HFFc6 (cell line): Measurements from ENCODE around the gene FAM184B. TPM values are rescaled to one million over a fixed set of nuclear protein-coding genes. Genes with fewer than 3 reads are reported as not detected.

Experiments used
- DNase-seq: peaks from one replicate; pipeline ENCODE4 v3.0.0-alpha.2; 2018
- H3K27ac Mint-ChIP-seq: 2 replicates; pipeline ENCODE4 v1.8.0; 2020; ENCODE audit warnings: mild to moderate bottlenecking, mixed read lengths
- H3K27me3 Mint-ChIP-seq: 2 replicates; pipeline ENCODE4 v1.8.0; 2021; ENCODE audit warnings: mild to moderate bottlenecking, moderate library complexity, mixed read lengths; ENCODE audit not compliant: insufficient read depth
- H3K36me3 Mint-ChIP-seq: 2 replicates; pipeline ENCODE4 v1.8.0; 2021; ENCODE audit warnings: low read depth, mixed read lengths
- H3K4me1 Mint-ChIP-seq: 2 replicates; pipeline ENCODE4 v1.8.0; 2020; ENCODE audit warnings: low read depth, mixed read lengths
- H3K4me3 Mint-ChIP-seq: 2 replicates; pipeline ENCODE4 v1.8.0; 2020; ENCODE audit warnings: mild to moderate bottlenecking, moderate library complexity, mixed read lengths
- H3K9me3 Mint-ChIP-seq: 2 replicates; pipeline ENCODE4 v1.8.0; 2020; ENCODE audit warnings: mild to moderate bottlenecking, mixed read lengths
- total RNA-seq, 6 experiments: library from RNA; stranded (reverse); fragmentation: NEBNext Ultra II Directional; extraction: Animal tissue kit (Norgen Biotek cat#: 25700); gene quantifications; 2 replicates in 1 of 6; 3 replicates in 5 of 6; pipeline ENCODE4 v1.2.3, GENCODE V29; 2021
- TF ChIP-seq, protein P1 (sequence below): fragments of 200-600 bp; sonication (generic); IDR thresholded peaks from 2 replicates; pipeline ENCODE4 v1.5.0; 2021; ENCODE audit warnings: antibody characterized with exemption, mild to moderate bottlenecking

The FAM184B gene
- total RNA-seq, 6 experiments from 2014 or later: 0.02 to 0.05 TPM; not detected in 4

DNA sequence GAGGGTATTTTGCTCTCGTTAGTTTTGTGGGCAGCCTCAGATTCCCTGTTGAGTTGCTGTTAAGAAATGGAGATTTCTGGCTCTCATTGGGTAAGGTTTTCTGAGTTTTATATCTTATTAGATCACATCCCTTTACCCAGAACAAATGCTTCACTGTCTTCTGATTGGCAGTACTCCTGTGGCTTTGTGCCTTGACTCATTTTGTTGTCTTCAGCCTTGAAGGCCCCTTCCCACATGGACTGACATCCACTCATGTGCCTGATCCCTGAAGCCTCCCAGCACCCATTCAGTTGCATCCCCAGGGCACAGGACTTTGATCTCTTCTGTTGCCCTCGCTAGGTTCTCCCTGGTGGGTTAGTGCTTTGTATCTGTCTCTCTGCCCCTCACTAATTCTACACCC is 156.6 kb downstream of the FAM184B start:
- no peak overlapping the region for H3K4me3 Mint-ChIP-seq
- TF ChIP-seq, protein P1, sequence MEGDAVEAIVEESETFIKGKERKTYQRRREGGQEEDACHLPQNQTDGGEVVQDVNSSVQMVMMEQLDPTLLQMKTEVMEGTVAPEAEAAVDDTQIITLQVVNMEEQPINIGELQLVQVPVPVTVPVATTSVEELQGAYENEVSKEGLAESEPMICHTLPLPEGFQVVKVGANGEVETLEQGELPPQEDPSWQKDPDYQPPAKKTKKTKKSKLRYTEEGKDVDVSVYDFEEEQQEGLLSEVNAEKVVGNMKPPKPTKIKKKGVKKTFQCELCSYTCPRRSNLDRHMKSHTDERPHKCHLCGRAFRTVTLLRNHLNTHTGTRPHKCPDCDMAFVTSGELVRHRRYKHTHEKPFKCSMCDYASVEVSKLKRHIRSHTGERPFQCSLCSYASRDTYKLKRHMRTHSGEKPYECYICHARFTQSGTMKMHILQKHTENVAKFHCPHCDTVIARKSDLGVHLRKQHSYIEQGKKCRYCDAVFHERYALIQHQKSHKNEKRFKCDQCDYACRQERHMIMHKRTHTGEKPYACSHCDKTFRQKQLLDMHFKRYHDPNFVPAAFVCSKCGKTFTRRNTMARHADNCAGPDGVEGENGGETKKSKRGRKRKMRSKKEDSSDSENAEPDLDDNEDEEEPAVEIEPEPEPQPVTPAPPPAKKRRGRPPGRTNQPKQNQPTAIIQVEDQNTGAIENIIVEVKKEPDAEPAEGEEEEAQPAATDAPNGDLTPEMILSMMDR: no peak
- H3K27me3 Mint-ChIP-seq: no peaks in the 10 kb centered on the region; the same call in 1 of the 2 replicates
- peaks cover 29% of the 10 kb centered on the region for H3K4me1 Mint-ChIP-seq
- H3K27ac Mint-ChIP-seq: peak overlapping the region; percentile 52; the same call in 1 of the 2 replicates
- DNase-seq: no peak
- H3K36me3 Mint-ChIP-seq: peaks cover 63% of the 10 kb centered on the region
- H3K9me3 Mint-ChIP-seq: no peaks in the 10 kb centered on the region

DNA sequence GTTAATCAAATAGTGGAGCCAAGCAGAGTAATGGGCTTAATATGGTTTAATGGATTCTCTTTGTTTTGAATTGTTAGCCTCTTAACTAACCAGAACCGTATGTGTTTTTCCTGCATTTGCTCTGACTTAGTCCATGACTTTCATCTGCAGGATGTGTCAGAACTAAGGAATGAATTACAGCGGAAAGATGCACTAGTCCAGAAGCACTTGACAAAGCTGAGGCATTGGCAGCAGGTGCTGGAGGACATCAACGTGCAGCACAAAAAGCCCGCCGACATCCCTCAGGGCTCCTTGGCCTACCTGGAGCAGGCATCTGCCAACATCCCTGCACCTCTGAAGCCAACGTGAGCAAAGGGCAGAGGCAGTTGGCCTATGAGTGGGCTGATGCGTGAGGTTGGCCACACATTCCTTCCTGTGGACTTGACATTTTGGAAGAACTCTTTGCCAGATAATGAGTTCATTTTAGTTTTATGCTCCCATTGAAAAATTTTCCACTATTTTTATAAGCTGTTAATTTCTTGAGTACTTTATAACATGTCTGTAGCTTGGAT is 157.9 kb downstream of the FAM184B start:
- H3K4me1 Mint-ChIP-seq: peaks cover 42% of the 10 kb centered on the region
- no peak overlapping the region for H3K4me3 Mint-ChIP-seq
- H3K9me3 Mint-ChIP-seq: no peaks in the 10 kb centered on the region
- peak; percentile 47 for DNase-seq
- no peaks in the 10 kb centered on the region; the same call in 1 of the 2 replicates for H3K27me3 Mint-ChIP-seq
- H3K36me3 Mint-ChIP-seq: peaks cover 61% of the 10 kb centered on the region
- H3K27ac Mint-ChIP-seq: peak overlapping the region; percentile 17; the same call in 1 of the 2 replicates
- TF ChIP-seq, protein P1: no peak

DNA sequence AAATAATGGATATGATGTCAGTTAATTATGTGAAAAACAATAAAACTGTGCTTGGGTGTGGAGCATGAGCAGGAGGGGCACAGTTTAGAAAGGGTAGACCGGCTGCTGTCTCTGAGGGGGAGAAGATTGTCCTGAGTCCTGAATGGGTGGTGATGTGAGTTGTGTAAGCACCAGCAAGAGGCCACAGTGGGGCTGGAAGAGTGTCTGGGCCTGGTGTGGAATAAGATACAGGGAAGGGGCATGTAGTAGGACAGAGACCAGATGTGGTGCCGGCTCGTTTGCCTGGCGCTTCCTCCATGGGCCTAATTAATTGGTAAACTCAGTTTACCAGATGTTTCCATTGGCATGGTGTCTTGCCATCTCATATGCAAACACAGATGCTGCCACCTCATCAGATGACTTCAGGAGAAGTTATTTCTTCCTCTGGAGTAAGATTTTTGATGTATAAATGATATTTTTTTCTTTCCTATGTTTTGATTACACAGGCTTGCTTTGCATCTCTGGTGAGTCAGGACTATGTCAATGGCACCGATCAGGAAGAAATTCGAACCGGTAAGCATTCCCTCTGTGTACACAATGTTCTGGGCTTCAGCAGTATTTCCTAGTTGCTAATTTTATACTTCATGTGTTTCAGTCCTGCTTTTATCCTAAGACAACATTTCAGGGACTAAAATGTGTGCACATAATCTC is 161.9 kb downstream of the FAM184B start:
- H3K36me3 Mint-ChIP-seq: peaks cover 43% of the 10 kb centered on the region

DNA sequence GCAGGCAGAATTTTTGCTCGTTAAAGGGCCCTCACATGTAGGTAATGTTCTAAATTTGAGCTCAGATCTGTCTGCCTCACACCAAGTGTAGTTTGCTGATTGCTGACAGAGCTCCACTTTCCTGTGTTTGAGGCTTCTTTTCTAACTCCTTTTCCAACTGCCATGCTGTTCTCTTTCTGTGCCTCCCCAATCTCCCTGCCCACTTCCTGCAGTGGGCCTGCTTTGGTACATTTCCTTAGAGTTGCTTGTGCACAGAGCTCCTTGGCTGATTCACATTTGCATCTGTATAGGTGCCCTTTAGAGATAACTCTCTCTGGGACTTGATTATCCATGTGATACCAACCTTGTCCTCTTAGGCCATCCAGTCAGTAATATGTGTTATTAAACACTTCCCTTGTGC is 162.5 kb downstream of the FAM184B start:
- peaks cover 37% of the 10 kb centered on the region for H3K36me3 Mint-ChIP-seq
- peaks cover 5% of the 10 kb centered on the region; the same call in 1 of the 2 replicates for H3K27me3 Mint-ChIP-seq
- peak overlapping the region; percentile 84 for H3K27ac Mint-ChIP-seq
- H3K4me1 Mint-ChIP-seq: peaks cover 53% of the 10 kb centered on the region
- peak overlapping the region; percentile 24; the same call in 1 of the 2 replicates for H3K4me3 Mint-ChIP-seq
- TF ChIP-seq, protein P1: no peak
- no peak for DNase-seq
- H3K9me3 Mint-ChIP-seq: no peaks in the 10 kb centered on the region

More for the DNA sequence above, 161.9 kb downstream of the FAM184B start:
- Mint-ChIP-seq H3K9me3 (no peaks in the 10 kb centered on the region), H3K4me3 (peak overlapping the region; percentile 24), H3K4me1 (peaks cover 59% of the 10 kb centered on the region), H3K27ac (peak overlapping the region; percentile 84), H3K27me3 (peaks cover 4% of the 10 kb centered on the region; the same call in 1 of the 2 replicates)
- DNase-seq: peak; percentile 46
- TF ChIP-seq, protein P1: no peak

DNA sequence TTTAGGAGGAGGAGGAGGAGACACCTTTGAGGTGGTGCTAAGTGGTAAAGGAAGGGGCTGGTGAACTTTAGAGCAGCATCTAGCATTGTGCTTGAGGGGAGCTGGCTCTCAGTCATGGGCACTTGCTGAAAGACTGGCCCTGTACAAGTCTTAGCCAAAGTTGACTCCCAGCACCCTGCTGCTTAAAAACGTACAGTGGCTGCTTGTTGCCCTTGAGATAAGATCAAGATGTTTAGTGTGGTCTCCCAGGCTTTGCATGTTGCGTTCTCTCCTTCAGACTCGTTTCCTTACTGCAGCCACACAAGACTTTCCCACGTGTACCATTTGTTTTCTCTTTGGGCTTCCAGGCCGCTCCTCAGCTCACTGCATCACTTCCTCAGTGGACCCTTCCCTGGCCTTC is 165.1 kb downstream of the FAM184B start:
- TF ChIP-seq, protein P1: no peak
- peaks cover 18% of the 10 kb centered on the region for H3K36me3 Mint-ChIP-seq
- H3K9me3 Mint-ChIP-seq: no peaks in the 10 kb centered on the region
- peaks cover 7% of the 10 kb centered on the region; the same call in 1 of the 2 replicates for H3K27me3 Mint-ChIP-seq
- H3K4me1 Mint-ChIP-seq: peaks cover 41% of the 10 kb centered on the region
- no peak for DNase-seq
- H3K4me3 Mint-ChIP-seq: peak overlapping the region; percentile 73
- H3K27ac Mint-ChIP-seq: no peak overlapping the region; the same call in 1 of the 2 replicates
